HUDEP-2 (cell line): ENCODE data around the gene BPIFA2.
A peak's percentile ranks its signal among the peaks of the same experiment; 100 is the strongest.
"Not testable (repeated sequence)": the region's sequence is repeated elsewhere in the genome, so short reads cannot be mapped to it uniquely, and the experiment has no call there.

Experiments
- DNase-seq, 76 experiments: peaks; one replicate each; lab custom pipeline; 2025; ENCODE audit not compliant: unreplicated experiment in 76 of 76; lab: John Stamatoyannopoulos, UW

BPIFA2 gene

DNA sequence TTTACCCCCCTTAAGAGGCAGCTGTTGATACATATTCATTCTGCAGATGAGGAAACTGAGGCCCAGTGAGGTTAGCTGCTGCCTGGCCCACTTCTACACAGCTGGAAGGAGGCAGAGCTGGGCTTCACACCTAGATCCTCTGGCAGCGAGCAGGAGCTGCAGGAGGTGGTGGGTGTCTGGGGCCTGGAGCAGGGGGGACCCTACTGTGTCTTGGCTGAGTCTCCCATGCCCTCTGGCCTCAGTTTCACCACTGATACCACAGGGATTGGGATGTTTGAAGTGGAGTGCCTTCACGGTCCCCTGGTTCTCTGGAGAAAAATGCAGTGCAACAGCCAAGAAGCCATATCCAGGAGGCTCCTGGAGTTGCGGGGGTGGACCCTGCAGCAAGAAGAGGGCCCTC lies 8.2 kb upstream of the BPIFA2 start:
- DNase-seq = no peak

DNA sequence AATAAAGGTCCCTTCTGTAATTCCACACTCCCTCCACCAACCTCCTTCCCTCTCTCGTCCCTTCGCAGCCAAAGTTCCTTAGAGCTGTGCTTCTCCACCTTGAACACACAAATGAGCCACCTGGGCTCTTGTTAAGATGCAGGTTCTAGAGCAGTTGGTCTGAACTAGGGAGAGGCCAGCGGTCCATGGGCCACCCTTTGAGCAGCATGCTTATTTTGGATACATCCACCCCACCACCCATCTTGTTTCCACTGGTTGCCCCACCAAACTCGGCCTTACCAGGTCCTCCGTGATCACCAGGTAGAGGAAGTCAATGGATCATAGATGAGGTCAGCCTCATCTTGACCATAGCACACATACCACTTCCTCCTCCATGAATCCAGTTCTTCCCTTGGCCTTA lies 7.3 kb upstream of the BPIFA2 start:
- DNase-seq = no peak

DNA sequence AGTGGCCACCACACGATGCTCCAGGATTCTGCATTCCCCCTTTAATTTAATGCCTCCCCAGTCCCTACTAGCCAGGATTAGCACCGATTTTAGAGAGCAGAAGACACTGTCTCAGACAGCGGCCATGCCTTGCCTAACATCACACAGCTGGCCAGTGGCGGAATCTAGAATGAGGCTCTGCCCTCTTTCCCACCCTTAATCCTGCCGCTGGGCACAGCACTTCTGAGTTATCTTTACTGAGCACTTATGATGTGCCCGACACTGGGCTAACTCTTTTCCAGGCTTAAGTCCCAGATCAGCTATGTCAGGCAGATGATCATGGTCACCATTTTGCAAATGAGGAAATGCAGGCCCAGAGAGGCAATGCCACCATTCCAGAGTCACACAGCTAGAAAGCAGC lies 5.6 kb upstream of the BPIFA2 start:
- DNase-seq = no peak

DNA sequence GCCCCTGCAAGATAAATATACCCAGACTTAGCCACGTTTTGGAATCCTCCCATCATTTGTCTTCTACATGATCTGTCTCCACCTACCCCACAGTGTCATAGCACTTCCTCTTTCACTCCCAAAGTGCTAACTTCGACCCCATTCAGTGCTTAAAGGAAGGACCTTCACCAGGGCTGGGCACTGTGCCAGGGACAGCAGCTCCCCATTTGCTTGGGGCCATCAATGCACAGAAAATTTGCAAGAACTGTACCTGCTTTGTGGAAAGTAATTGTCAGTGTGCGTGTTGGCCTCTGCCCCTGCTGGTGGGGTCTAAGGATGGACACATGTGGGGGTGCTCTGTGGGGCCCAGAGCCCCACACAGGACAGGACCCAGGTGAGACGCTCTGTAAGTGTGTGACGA lies 5.2 kb upstream of the BPIFA2 start:
- DNase-seq = no peak

DNA sequence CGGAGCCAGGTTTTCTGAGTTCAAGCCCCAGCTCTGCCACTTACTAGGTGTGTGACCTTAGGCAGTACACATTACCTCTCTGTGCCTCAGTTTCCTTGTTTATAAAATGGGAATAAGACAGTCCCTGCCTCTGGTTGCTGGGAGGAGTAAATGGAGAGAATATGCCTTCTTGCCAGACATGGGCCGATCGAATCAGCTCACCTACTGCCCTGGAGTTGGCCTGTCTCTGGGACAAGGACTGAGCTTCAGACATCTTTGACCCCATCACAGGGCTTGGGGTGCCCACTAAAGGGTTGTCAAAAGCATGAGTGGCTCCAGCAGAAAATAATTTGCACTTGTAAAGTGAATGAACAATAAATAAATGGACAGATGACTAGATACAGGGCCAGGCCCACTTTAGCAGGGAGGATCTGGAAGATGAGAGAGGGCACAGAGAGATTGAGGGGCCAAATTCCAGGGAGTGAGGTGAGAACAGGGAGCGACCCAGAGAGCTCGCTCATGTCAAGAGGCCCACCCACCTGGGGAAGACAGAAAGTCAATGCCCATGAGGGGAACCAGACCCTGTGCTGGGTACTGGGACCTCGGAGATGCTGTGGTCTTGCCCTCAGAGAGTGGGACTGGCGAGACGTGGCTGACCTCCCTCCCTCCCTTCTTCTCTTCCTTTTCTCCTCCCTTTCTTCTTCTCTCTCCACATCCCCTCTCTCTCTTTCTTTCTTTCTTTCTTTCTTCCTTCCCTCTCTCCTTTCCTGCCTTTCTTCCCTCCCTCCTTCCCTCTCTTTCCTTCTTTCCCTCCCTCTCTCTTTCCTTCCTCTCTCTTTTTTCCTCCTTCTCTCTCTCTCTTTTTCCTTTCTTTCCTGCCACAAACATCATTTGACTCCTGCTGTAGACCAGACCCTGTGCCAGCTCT lies 3.9 kb upstream of the BPIFA2 start:
- DNase-seq = no peak

DNA sequence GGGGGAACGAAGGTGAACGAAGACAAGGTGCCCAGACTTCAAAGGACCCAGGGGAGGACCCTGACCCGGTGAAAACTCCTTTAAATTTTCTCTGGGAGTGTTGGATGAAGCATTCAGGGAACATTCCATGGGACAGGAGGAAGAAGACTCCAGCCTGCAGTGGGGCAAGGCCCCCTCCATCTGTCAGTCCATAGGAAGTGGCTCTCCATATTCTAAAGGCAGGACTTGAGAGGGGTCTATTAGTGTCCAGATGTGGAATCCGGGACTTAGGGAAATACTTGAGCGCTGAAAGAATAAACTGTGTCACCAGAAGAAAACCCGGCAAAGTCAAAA lies 3.2 kb upstream of the BPIFA2 start:
- no peak for DNase-seq

DNA sequence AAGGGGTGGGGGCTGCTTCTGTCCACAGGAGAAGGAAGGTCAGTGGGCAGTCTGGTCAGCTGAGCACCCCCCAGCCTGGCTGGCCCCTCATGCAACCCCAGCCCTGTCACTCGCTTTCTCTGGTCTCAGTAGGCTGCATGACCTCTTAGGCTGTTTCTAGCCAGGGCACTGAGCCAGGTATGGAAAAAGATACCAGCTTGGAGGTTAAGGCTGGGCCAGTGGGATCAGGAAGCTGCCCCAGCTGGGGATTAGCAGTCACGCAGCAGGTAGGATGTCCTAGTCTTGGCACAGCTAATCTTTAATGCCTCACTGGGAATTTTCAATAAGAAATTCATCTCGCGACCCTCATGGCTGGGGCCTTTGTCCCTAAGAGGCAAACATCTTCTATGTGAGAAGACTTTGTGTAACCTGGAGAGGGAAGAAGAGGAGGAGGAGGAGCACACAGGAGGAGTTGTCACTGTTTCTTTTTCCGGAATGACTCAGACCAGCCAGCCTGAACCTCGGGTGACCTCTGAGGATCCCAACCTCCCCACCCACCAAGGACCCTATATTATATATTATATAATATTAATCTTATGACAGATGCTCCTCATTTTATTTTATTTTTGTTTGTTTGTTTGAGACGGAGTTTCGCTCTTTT lies 2.4 kb upstream of the BPIFA2 start:
- DNase-seq = no peak

DNA sequence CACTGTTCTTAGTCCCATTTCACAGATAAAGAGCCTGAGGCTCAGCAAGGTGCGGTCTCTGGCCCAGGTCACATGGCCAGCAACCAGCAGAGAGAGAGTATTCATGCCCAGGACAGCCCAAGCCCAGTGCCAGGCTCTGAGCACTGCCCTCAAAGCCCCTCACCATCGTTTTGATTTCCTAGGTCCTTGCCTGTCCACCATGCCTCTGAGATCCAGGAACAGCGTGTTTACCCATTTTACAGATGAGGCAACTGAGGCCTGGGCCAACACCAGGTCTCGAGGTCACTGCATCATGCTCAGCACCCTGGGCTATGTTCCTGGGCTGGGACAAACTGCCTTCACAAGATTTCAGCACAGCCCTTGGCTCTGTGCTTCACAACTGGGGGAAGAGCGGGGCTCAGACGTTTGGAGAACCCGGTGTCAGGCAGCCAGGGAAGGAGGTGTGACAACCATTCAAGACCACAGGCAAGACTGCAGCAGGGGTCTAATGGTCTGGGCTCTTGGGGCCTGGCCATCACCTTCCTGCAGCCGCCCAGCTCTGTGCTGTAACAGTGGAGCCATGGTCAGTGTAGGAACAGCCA lies 1.3 kb upstream of the BPIFA2 start:
- DNase-seq = no peak

DNA sequence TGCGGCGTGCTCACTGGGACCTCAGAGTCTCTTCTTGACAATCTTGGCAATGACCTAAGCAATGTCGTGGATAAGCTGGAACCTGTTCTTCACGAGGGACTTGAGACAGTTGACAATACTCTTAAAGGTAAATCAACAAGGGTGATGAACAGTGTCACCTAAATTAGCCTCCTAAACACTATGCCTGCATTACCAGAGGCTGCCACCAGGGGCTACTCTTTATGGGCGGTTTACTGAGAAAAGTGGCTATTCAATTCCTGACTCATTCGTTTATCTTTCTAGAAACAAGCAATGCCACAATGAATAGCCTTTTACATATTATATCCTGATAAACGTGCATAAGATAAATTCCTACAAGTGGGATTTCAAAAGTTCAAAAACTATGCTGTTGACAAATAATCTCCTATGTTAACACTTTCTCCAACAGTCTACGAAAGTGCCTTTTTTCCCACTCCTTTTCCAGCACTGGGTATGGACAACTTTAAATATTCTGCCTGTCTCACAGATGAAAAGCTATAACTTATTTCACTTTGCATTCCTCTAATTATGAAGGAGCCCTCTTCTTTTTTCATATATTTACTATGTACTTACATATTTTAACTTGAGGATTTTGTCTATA lies 1.3 kb downstream of the BPIFA2 start:
- peak in 12 of 76 experiments; percentile 1 to 27 (median 6) for DNase-seq

DNA sequence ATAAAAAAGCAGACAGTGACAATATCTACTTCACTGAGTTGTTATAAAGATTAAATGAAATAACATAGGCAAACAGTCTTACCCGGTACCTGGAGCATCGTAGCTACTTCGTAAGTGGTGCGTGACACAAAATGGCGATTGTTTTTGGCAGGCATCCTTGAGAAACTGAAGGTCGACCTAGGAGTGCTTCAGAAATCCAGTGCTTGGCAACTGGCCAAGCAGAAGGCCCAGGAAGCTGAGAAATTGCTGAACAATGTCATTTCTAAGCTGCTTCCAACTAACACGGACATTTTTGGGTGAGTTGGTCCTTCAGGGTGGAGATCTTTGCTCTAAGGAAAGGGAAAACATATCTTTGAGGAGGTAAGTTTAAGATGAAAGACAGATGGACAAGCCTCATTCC lies 4.8 kb downstream of the BPIFA2 start:
- no peak for DNase-seq

DNA sequence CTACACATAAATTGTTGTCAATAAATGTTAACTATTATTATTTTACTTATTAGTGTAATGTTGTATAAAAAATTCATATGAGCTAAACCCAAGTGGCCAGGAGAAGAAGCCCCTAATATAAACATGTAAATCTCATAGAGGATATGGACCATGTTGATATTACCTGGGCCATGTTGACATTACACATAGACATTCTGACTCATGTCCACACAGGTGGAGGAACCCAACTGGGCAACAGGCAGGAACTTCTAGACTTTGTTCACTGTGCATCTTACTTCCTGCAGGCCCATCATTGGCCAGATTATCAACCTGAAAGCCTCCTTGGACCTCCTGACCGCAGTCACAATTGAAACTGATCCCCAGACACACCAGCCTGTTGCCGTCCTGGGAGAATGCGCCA lies 7.2 kb downstream of the BPIFA2 start:
- no peak for DNase-seq

DNA sequence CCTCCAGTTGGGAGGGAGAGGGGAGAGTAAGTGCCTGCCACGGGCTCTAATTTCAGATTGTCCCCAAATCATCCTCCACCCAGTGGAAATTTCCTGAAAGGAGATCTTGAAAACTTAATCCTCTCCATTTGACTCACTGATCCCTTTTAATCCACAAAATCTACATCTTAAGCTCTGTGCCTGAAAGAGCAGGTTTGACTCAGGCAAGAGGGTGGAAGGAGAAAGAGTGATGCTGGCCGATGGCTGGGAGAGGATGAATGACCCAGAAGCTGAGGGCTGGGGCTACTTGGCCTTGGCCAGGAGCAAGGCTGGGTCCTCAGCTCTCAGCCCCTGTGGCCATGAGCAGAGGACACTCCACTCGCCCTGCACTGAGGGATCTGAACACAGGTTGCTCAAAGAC lies 8.1 kb downstream of the BPIFA2 start:
- no peak for DNase-seq

DNA sequence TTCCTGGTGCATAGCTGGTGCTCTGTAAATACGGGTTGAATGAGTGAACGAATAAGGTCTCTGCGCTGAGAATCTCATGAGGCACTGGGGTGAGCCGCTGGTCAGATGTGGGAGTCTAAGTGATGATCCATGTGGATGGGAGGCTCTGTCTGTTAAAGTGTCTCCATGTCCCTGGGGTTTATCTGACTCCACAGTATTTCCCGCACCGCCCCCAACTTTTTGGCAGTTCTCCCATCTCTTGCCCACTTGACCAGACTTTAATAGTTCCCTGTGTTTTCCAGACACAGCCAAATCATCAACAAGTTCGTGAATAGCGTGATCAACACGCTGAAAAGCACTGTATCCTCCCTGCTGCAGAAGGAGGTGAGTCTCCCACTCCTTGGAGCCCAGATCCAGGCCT lies 9.9 kb downstream of the BPIFA2 start:
- DNase-seq = no peak

DNA sequence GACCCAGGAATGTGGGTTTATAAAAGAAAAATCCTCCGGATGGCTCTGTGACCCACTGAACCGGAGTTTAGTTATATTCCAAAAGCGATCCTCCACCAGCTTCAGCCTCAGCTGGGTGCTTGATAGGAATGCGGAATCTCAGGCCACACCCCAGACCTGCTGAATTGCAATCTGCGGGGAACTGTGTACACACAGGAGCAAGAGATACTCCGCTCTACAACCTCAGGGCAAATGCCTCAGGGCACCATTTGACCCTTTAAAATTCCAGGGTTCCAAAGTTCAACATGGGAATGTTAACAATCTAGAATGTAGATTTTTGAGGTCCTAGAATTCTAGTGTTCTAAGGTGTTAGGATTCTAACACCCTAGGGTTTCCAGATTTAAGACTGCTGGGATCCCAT lies 10.8 kb downstream of the BPIFA2 start:
- no peak for DNase-seq

DNA sequence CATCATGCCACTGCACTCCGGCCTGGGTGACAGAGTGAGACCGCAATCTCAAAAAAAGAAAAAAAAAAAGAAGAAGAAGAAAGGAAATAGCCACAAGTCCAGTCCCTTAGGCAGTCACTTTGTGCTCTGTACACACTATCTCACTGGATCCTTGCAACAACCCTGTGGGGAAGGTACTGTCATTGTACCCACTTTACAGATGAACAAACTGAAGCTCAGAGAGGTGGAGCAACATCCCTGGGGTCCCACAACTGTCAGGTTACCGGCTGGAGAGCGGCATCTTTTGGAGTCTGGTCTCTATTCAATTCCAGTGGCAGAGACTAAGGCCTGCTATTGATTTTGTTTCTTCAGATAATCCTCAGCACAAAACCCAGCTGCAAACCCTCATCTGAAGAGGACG lies 12.2 kb downstream of the BPIFA2 start:
- DNase-seq = no peak

DNA sequence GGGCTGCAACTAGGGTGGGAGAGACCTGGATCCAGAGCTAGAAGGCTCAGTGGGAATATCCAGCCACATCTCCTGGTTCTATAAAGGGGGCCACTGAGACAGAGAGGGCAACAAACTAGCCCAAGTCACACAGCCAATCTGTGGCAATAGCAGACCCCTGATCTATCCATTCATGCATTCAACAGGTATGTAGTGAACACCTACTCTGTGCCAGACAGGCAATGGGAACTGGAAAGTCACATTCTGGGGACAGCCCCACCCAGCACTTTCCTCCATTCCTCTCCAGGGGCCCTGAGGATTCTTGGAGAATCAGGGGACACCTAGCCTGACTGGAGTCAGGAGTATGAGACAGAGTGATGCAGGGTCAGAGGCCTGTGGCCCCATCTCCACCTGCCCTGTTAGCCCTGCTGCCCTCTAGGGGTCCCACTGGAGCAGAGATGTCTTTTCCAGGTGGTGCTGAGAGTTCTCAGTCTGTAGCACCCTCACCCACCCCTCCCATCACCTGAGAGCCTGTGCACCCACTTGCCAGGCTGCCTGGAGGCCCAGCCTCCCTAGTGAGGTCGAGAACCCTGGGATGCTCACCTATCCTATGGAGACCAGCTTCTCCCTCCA lies 13.6 kb downstream of the BPIFA2 start:
- DNase-seq = no peak

DNA sequence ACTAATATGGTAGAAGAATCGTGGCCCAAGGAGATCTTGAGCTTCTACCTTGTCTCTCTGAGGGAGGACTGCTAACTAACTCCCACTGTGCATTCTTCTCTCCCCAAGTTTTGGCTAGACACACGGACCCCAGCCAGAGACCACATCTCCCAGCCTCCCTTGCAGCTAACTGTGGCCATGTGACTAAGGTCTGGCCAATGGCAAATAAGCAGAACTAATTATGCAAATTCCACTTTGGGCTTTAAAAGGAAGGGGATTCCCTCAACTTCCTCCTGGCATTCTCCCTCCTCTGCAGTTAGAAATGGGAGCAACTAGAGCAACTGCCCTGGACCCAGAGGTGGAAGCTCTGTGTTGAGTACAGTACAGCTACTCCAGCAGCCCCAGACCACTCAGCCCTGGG lies 15.4 kb downstream of the BPIFA2 start:
- no peak for DNase-seq

DNA sequence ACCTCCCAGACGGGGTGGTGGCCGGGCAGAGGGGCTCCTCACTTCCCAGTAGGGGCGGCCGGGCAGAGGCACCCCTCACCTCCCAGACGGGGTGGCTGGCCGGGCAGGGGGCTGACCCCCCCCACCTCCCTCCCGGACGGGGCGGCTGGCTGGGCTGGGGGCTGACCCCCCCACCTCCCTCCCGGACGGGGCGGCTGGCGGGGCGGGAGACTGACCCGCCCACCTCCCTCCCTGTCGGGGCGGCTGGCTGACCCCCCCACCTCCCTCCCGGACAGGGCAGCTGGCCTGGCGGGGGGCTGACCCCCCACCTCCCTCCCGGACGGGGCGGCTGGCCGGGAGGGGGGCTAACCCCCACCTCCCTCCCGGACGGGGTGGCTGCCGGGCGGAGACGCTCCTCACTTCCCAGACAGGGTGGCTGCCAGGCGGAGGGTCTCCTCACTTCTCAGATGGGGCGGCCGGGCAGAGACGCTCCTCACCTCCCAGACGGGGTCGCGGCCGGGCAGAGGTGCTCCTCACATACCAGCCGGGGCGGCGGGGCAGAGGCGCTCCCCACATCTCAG lies 17.2 kb downstream of the BPIFA2 start:
- not testable (repeated sequence) for DNase-seq

DNA sequence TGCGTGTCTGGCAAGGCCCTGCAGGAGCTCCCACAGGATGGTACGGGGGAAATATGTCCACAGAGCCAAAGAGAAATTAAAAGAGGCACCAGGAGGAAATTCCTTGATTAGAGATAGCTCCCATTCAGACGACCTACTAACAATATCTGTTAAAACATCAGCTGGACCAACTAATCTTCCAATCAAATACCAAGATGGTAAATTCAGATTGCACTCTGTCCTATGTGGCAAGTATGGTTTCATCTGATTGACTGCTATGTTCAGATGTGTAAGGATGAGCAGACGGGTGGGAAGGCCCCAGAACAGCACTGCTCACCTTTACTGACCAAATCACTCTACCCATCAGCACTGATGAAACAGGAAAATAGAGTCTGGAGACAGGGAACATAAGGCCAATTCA lies 19.5 kb downstream of the BPIFA2 start:
- DNase-seq = no peak

DNA sequence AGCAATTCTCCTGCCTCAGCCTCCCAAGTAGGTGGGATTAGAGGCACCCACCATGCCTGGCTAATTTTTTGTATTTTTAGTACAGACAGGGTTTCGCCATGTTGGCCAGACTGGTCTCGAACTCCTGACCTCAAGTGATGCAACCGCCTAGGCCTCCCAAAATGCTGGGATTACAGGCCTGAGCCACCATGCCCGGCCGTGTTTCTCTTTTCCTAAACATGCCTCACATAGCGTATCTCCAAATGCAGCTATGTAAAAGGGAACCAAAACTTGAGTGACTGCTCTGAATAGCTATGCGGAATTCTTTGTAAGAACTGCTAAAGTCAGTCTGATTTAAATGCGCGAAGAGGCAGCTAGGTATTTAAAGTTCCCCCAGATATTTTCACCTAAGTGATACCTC lies 20.5 kb downstream of the BPIFA2 start:
- no peak for DNase-seq

DNA sequence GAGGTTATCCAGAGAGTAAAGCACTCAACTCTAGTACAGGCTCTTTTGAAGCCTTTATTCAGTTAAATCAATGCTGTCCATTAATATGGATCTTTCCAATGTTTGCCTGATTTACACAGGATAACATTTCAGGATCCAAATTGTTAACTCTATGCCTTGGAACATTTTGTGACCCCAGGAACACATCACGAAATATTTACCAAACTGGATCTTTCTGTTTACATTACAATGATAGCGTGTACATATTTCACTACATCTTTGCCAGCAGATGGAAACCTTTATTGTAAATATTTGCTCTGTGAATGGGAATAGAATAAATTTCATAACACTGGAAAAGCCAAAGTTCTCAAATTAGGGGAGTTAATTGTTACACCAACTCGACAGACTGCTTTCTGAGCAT lies 23.5 kb downstream of the BPIFA2 start:
- no peak for DNase-seq
